Measurements from ENCODE around the gene CPNE7. TPM values are rescaled to one million over a fixed set of nuclear protein-coding genes. Genes with fewer than 3 reads are reported as not detected.

CPNE7 gene
- total and polyA plus RNA-seq, 4 donors: 0.30 to 0.56 (median 0.47) TPM; not detected in 1

- Histone ChIP-seq H3K4me1 (ENCODE audit: control insufficient read depth in 4 of 4, insufficient read depth in 4 of 4, low read length in 3 of 4) (peaks cover 4 to 23% (median 14%) of the 10 kb centered on the region in 4 donors), H3K9ac (ENCODE audit: low read depth in 1 of 2, low read length in 2 of 2) (no peak overlapping the region), H3K4me3 (ENCODE audit: low read depth in 1 of 3, low read length in 3 of 3) (no peak overlapping the region), H3K9me3 (ENCODE audit: control insufficient read depth in 4 of 4, low read length in 3 of 4) (no peaks in the 10 kb centered on the region), H3K36me3 (ENCODE audit: control insufficient read depth in 4 of 4, insufficient read depth in 3 of 4, low read depth in 1 of 4, low read length in 3 of 4) (peaks cover 8 to 50% (median 17%) of the 10 kb centered on the region in 4 donors), H3K27ac (ENCODE audit: low read depth in 1 of 2, low read length in 2 of 2) (peak overlapping the region; percentile 35 to 58), H3K27me3 (ENCODE audit: control insufficient read depth in 4 of 4, insufficient read depth in 4 of 4, low read length in 3 of 4) (no peaks in the 10 kb centered on the region)
- TF ChIP-seq JUND (IDR thresholded peaks at IDR 0.05) (no peak), FOXA2 (IDR thresholded peaks at IDR 0.05) (no peak), CTCF (IDR thresholded peaks at IDR 0.05; ENCODE audit: low read depth, low read length, missing input control) (no peak), ATF3 (IDR thresholded peaks at IDR 0.05) (no peak), HNF4A (conservative IDR thresholded peaks at IDR 0.05) (no peak), HNF4G (IDR thresholded peaks at IDR 0.05) (no peak), RAD21 (IDR thresholded peaks at IDR 0.05) (peak in 1 of 2 donors; percentile 11)
- DNase-seq (ENCODE audit: low spot score): no peak
- 44% methylated on average over 11 of the region's 11 CpGs for WGBS
Observed at GRCh38 chr16:89534252-89534756, 41.3 kb upstream of the CPNE7 start.

- peaks cover 8 to 43% (median 14%) of the 10 kb centered on the region in 4 donors for H3K36me3 ChIP-seq (ENCODE audit: control insufficient read depth in 4 of 4, insufficient read depth in 3 of 4, low read depth in 1 of 4, low read length in 3 of 4)
- H3K4me3 ChIP-seq (ENCODE audit: low read depth in 1 of 3, low read length in 3 of 3): no peak overlapping the region
- H3K27ac ChIP-seq (ENCODE audit: low read depth in 1 of 2, low read length in 2 of 2): no peak overlapping the region
- H3K9ac ChIP-seq (ENCODE audit: low read depth in 1 of 2, low read length in 2 of 2): no peak overlapping the region
- DNase-seq (ENCODE audit: low spot score): no peak
- H3K4me1 ChIP-seq (ENCODE audit: control insufficient read depth in 4 of 4, insufficient read depth in 4 of 4, low read length in 3 of 4): peaks cover 4 to 23% (median 14%) of the 10 kb centered on the region in 4 donors
- no peak for TF ChIP-seq NR2F2 (IDR thresholded peaks at IDR 0.05)
- no peak for TF ChIP-seq EGR1 (IDR thresholded peaks at IDR 0.05; ENCODE audit: low read depth in 2 of 2)
- TF ChIP-seq MAX (IDR thresholded peaks at IDR 0.05): no peak
- TF ChIP-seq FOXA2 (IDR thresholded peaks at IDR 0.05): no peak
- no peak for TF ChIP-seq SP1 (IDR thresholded peaks at IDR 0.05)
- TF ChIP-seq HNF4A (conservative IDR thresholded peaks at IDR 0.05): no peak
- TF ChIP-seq YY1 (IDR thresholded peaks at IDR 0.05): no peak
- no peak for TF ChIP-seq REST (IDR thresholded peaks at IDR 0.05)
- TF ChIP-seq ATF3 (IDR thresholded peaks at IDR 0.05): no peak
- TF ChIP-seq JUND (IDR thresholded peaks at IDR 0.05): no peak
- no peak for TF ChIP-seq CTCF (IDR thresholded peaks at IDR 0.05; ENCODE audit: low read depth, low read length, missing input control)
- no peak for TF ChIP-seq RXRA (IDR thresholded peaks at IDR 0.05)
- TF ChIP-seq FOXA1 (IDR thresholded peaks at IDR 0.05): no peak
- TF ChIP-seq RAD21 (IDR thresholded peaks at IDR 0.05): no peak
- no peak for TF ChIP-seq ZBTB33 (IDR thresholded peaks at IDR 0.05)
- TF ChIP-seq HNF4G (IDR thresholded peaks at IDR 0.05): no peak
- TF ChIP-seq TAF1 (conservative IDR thresholded peaks at IDR 0.05): no peak
- TF ChIP-seq GABPA (IDR thresholded peaks at IDR 0.05 in 1 of 2, conservative IDR thresholded peaks at IDR 0.05 in 1 of 2): no peak
- no peaks in the 10 kb centered on the region for H3K9me3 ChIP-seq (ENCODE audit: control insufficient read depth in 4 of 4, low read length in 3 of 4)
- no peaks in the 10 kb centered on the region for H3K27me3 ChIP-seq (ENCODE audit: control insufficient read depth in 4 of 4, insufficient read depth in 4 of 4, low read length in 3 of 4)
- 92% methylated on average over 23 of the region's 24 CpGs for WGBS
Observed at GRCh38 chr16:89536371-89536770, 39.2 kb upstream of the CPNE7 start.
